Astrocyte (in vitro differentiated cells and primary cell): ENCODE results near the gene SP6.

Experiments used
- EZH2 ChIP-seq: IDR thresholded peaks from 2 replicates; pipeline ENCODE4 v1.6.1; 2012; ENCODE audit warnings: mild to moderate bottlenecking, low read length, inconsistent platforms; ENCODE audit not compliant: insufficient read depth
- TF ChIP-seq, protein P1 (sequence below): IDR thresholded peaks from 2 replicates; pipeline ENCODE4 v1.5.1; 2011; ENCODE audit warnings: low read depth, mild to moderate bottlenecking, inconsistent platforms, low read length, moderate library complexity; ENCODE audit not compliant: insufficient read depth

GRCh38 chr17:47837401-47838039 is 13.4 kb downstream of the SP6 start:
- TF ChIP-seq, protein P1, sequence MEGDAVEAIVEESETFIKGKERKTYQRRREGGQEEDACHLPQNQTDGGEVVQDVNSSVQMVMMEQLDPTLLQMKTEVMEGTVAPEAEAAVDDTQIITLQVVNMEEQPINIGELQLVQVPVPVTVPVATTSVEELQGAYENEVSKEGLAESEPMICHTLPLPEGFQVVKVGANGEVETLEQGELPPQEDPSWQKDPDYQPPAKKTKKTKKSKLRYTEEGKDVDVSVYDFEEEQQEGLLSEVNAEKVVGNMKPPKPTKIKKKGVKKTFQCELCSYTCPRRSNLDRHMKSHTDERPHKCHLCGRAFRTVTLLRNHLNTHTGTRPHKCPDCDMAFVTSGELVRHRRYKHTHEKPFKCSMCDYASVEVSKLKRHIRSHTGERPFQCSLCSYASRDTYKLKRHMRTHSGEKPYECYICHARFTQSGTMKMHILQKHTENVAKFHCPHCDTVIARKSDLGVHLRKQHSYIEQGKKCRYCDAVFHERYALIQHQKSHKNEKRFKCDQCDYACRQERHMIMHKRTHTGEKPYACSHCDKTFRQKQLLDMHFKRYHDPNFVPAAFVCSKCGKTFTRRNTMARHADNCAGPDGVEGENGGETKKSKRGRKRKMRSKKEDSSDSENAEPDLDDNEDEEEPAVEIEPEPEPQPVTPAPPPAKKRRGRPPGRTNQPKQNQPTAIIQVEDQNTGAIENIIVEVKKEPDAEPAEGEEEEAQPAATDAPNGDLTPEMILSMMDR = no peak
- TF ChIP-seq EZH2 = no peak
